OCI-LY1 (cell line): ENCODE measurements around the gene COPRS.

Source experiments
- EZH2 ChIP-seq: fragments of 200-600 bp; sonication (generic), shearing (Covaris generic); IDR thresholded peaks from 2 replicates; pipeline ENCODE4 v1.8.0; 2017; ENCODE audit warnings: borderline replicate concordance, mixed run types, mild to moderate bottlenecking, antibody characterized with exemption, low read length, moderate library complexity, mixed read lengths
- TF ChIP-seq, protein P1 (sequence below): fragments of 200-600 bp; sonication (generic), shearing (Covaris generic); IDR thresholded peaks from 2 replicates; pipeline ENCODE4 v1.5.1; 2017; ENCODE audit warnings: mild to moderate bottlenecking, antibody characterized with exemption, low read length, moderate library complexity, mixed read lengths

DNA sequence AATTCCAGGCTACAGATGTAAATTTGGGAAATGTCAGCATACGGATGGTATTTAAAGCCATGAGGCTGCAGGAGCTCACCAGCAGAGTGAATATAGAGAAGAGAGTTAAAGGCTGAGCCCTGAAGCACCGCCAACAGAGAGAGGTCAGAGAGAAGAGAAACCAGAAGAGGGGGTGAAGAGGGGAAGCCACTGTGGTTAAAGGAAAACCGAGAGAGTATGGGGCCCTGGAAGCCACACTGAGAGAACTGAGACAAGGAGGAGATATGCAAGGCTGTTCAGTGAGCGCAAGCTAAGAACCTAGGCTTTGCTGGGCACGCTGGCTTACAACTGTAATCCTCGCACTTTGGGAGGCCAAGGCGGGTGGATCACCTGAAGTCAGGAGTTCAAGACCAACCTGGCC, 24.6 kb downstream of the COPRS start:
- TF ChIP-seq, protein P1, sequence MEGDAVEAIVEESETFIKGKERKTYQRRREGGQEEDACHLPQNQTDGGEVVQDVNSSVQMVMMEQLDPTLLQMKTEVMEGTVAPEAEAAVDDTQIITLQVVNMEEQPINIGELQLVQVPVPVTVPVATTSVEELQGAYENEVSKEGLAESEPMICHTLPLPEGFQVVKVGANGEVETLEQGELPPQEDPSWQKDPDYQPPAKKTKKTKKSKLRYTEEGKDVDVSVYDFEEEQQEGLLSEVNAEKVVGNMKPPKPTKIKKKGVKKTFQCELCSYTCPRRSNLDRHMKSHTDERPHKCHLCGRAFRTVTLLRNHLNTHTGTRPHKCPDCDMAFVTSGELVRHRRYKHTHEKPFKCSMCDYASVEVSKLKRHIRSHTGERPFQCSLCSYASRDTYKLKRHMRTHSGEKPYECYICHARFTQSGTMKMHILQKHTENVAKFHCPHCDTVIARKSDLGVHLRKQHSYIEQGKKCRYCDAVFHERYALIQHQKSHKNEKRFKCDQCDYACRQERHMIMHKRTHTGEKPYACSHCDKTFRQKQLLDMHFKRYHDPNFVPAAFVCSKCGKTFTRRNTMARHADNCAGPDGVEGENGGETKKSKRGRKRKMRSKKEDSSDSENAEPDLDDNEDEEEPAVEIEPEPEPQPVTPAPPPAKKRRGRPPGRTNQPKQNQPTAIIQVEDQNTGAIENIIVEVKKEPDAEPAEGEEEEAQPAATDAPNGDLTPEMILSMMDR, result no peak
- no peak for TF ChIP-seq EZH2
